HG03159 (cell line): Measurements from ENCODE around the gene RSBN1.

Experiments used
- ATAC-seq: cut with Tn5 transposase; IDR thresholded peaks from one replicate; pipeline ENCODE4 v1.9.1; 2021; ENCODE audit warnings: mild to moderate bottlenecking, moderate library complexity; ENCODE audit not compliant: unreplicated experiment

RSBN1 gene

GRCh38 chr1:113813218-113813617 lies 942 bp upstream of the RSBN1 start:
- no peak for ATAC-seq

GRCh38 chr1:113812661-113813135 lies 422 bp upstream of the RSBN1 start:
- ATAC-seq: no peak

GRCh38 chr1:113811156-113811887 lies 954 bp downstream of the RSBN1 start:
- ATAC-seq: peak; percentile 27

DNA sequence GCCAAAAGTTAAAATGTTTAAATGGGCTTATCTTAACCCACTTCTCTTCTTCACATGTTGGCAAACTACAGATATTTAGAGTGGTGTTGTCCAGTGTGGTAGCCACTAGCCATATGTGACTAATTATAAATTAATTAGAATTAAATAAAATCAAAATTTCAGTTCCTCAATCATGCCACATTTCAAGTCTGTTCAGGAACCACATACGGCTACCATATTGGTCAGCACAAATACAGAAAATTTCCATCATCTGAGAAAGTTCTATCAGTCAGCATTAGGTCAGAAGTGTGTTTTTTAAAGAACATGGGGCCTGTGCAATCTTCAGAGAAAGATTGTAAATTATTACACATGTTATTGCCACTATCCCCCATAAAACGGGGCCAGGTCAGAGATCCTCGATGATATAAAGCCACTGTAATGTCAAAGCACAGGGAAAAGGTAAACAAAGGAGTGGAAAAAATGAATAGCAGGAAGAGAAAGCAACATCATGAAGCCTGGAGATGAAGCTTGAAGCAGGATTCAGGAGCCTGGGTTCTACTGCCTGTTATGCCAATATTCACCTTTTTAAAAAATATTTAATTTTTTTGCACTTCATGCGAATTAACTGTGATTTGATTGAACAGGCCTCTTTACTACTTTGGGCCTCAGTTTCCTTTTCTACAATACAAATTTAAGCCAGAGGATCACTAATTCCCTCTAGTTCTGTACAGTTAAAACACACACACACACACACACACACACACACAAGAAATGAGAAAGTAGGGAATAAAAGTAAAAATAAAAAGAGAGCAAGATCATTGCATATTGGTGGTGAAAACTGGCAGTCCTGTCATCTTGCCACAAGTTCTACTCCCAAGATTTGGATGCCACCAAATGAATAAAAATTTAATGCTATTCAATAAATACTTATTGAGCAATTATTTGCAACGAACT lies 2.3 kb downstream of the RSBN1 start:
- no peak for ATAC-seq

DNA sequence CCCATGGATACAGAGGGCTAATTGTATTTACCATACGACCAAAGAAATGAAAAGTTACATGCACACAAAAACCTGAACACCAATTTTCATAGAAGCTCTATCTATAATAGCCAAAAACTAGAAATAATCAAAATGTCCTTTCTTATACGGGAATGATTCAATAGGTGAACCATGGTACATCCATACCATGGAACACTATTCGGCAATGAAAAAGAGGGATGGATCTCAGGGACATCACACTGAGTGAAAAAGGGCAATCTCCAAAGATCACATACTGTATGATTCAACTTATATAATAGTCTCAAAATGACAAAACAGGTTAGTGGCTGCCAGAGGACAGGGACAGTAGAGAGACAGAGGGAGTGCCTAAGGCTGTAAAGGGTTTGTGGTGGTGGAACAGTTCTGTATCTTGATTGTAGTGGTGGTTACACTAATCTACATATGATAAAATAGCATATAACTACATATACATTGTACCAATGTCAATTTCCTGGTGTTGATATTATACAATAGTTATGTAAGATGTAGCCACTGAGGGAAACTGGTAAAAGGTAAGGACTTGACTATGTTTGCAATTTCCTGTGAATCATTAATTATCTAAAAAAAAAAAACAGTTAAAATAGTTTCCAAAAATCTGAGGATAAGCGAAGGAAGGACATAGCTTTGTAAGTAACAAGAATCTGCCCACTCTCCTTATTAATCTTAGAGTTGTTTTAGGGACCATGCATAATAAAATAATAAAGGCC lies 3.7 kb downstream of the RSBN1 start:
- no peak for ATAC-seq

DNA sequence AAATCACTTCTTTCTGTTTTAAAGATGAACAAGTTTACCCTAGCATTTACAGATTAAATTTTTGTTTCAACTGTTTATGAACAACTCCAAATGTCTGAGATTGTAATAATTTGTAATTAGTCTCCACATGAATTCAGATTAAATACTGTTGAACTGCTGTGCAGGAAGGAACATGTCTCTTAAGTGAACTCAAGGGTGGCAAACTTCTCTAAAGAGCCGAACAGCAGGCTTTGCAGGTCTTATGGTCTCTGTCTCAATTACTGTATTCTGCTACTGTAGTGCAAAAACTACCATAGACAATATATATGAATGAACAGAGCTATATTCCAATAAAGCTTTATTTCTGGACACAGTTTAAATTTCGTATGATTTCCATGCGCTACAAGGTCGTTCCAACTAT lies 6.6 kb downstream of the RSBN1 start:
- ATAC-seq: no peak

GRCh38 chr1:113805256-113805531 lies 7.1 kb downstream of the RSBN1 start:
- ATAC-seq: no peak

- ATAC-seq: no peak
Observed at GRCh38 chr1:113804421-113805255, 7.6 kb downstream of the RSBN1 start.

GRCh38 chr1:113802367-113803007 lies 9.8 kb downstream of the RSBN1 start:
- no peak for ATAC-seq

- ATAC-seq: no peak
Observed at GRCh38 chr1:113800487-113800886, 11.8 kb downstream of the RSBN1 start.

GRCh38 chr1:113797472-113797871 lies 14.8 kb downstream of the RSBN1 start:
- no peak for ATAC-seq

GRCh38 chr1:113793878-113794834 lies 18.1 kb downstream of the RSBN1 start:
- ATAC-seq: peak; percentile 63

DNA sequence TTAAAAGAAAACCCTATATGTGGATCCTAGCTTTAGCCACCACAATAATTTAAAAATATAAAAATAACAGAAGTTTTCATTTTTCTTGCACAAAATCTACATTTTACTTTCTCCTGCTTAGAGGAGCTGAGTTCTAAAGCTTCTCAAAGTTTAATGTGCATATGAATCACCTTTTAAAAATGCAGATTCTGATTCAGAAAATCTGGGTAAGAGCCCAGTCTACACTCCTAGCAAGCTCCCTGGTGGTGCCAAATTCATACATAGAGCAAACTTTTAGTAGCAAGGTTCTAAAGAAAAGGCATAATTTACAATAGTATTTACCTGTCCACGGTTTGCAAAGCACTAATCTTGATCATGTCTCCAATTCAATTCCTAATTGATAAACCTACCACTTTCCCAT lies 19.3 kb downstream of the RSBN1 start:
- no peak for ATAC-seq

GRCh38 chr1:113792471-113792870 lies 19.8 kb downstream of the RSBN1 start:
- peak; percentile 44 for ATAC-seq

GRCh38 chr1:113788802-113789201 lies 23.5 kb downstream of the RSBN1 start:
- no peak for ATAC-seq

GRCh38 chr1:113787663-113788062 lies 24.6 kb downstream of the RSBN1 start:
- no peak for ATAC-seq

DNA sequence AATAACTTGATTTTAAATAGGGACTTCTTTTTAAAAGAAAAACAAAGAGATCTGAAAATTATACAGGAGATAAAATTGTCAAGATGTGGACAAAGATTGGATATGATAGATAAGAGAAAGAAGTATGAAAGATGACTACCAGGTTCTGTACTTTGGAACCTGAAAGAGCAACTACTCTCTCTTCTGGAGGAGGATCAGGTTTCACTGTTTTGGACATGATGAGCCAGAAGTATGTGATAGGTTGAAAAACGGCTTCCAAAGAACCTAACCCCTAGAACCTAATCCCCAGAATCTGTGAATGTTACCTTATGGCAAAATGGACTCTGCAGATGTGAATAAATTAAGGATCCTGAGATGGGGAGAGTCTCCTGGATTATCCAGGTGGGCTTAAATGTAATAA lies 26.2 kb downstream of the RSBN1 start:
- ATAC-seq: no peak

GRCh38 chr1:113784104-113784779 lies 28.0 kb downstream of the RSBN1 start:
- peak; percentile 77 for ATAC-seq
